H1 (cell line): ENCODE measurements around the gene FARS2. TPM values are rescaled to one million over a fixed set of nuclear protein-coding genes. Genes with fewer than 3 reads are reported as not detected.
A peak's percentile ranks its signal among the peaks of the same experiment; 100 is the strongest.

Source experiments
- CTCF ChIA-PET: fragments of 300-600 bp; sonication (Branson Sonifier 250); formaldehyde crosslinking; loops from one replicate; lab custom pipeline; 2021; ENCODE audit not compliant: partially characterized antibody; lab: Charles Lee
- POLR2A ChIA-PET: fragments of 300-600 bp; sonication (Branson Sonifier 250); formaldehyde crosslinking; loops from one replicate; lab custom pipeline; 2021; ENCODE audit warnings: inconsistent platforms; ENCODE audit not compliant: partially characterized antibody; lab: Charles Lee
- DNase-seq, 2 experiments: peaks; one replicate each; pipeline versions ENCODE4 v3.0.0 to v3.0.0-alpha.2; 2010 to 2022; ENCODE audit warnings: low spot score in 2 of 2, low read depth in 1 of 2, mixed read lengths in 1 of 2
- FAIRE-seq: peaks from 2 replicates; lab custom pipeline; 2011; peaks lifted over from hg19 to GRCh38; lab: Jason Lieb, UNC
- H2AFZ ChIP-seq: 2 replicates; pipeline ENCODE4 v1.8.1; 2012; ENCODE audit warnings: low read length, inconsistent platforms
- H2AK5ac ChIP-seq: 2 replicates; pipeline ENCODE4 v1.6.1; 2013; ENCODE audit warnings: low read depth, low read length
- H2BK120ac ChIP-seq: replicated peaks from 2 replicates; pipeline ENCODE3; 2013; ENCODE audit warnings: low read depth, low read length, inconsistent platforms
- H2BK12ac ChIP-seq: 2 replicates; pipeline ENCODE4 v1.6.1; 2013; ENCODE audit warnings: low read depth, low read length
- H2BK15ac ChIP-seq: 2 replicates; pipeline ENCODE4 v1.6.1; 2013; ENCODE audit warnings: low read length
- H2BK20ac ChIP-seq: 2 replicates; pipeline ENCODE4 v1.6.1; 2013; ENCODE audit warnings: low read length
- H2BK5ac ChIP-seq: 2 replicates; pipeline ENCODE4 v1.6.1; 2013; ENCODE audit warnings: low read depth, low read length
- H3K14ac ChIP-seq: 2 replicates; pipeline ENCODE4 v1.6.1; 2013; ENCODE audit warnings: inconsistent platforms; ENCODE audit not compliant: insufficient read length
- H3K18ac ChIP-seq: 2 replicates; pipeline ENCODE4 v1.6.1; 2013; ENCODE audit warnings: low read length; ENCODE audit errors: extremely low read depth
- H3K23ac ChIP-seq: 2 replicates; pipeline ENCODE4 v1.6.1; 2013; ENCODE audit warnings: inconsistent platforms; ENCODE audit not compliant: insufficient read length
- H3K23me2 ChIP-seq: 2 replicates; pipeline ENCODE4 v1.6.1; 2013; ENCODE audit warnings: low read depth, low read length
- H3K27ac ChIP-seq: 2 replicates; pipeline ENCODE4 v1.6.1; 2011; ENCODE audit warnings: low read depth, low read length, inconsistent platforms
- H3K27me3 ChIP-seq, 4 experiments: replicated peaks in 1 of 4; 1 replicate in 1 of 4; 2 replicates in 3 of 4; pipeline versions ENCODE4 v1.6.1 to v1.8.1; 2011 to 2013; ENCODE audit warnings: low read length in 3 of 4, mild to moderate bottlenecking in 3 of 4, inconsistent platforms in 2 of 4, mixed read lengths in 2 of 4, moderate library complexity in 1 of 4; ENCODE audit not compliant: control insufficient read depth in 3 of 4, insufficient read depth in 3 of 4; ENCODE audit errors: extremely low read depth in 1 of 4
- H3K36me3 ChIP-seq, 4 experiments: 2 replicates each; pipeline versions ENCODE4 v1.6.1 to v1.8.1; 2011 to 2013; ENCODE audit warnings: mild to moderate bottlenecking in 4 of 4, low read length in 3 of 4, moderate library complexity in 2 of 4, control low read depth in 1 of 4, inconsistent platforms in 1 of 4; ENCODE audit not compliant: insufficient read depth in 4 of 4, control insufficient read depth in 2 of 4
- H3K4ac ChIP-seq: replicated peaks from 2 replicates; pipeline ENCODE3; 2013; ENCODE audit warnings: low read length, low read depth, mixed read lengths, inconsistent platforms; ENCODE audit not compliant: insufficient read length
- H3K4me1 ChIP-seq, 4 experiments: replicated peaks in 1 of 4; 1 replicate in 1 of 4; 2 replicates in 3 of 4; pipeline versions ENCODE4 v1.6.1 to v1.8.1; 2011 to 2013; ENCODE audit warnings: low read length in 3 of 4, inconsistent platforms in 2 of 4, mixed read lengths in 1 of 4; ENCODE audit not compliant: insufficient read depth in 4 of 4, control insufficient read depth in 3 of 4
- H3K4me2 ChIP-seq, 2 experiments: 2 replicates each; pipeline versions ENCODE4 v1.6.1 to v1.8.1; 2011 to 2013; ENCODE audit warnings: low read depth in 2 of 2, low read length in 2 of 2, control low read depth in 1 of 2, inconsistent platforms in 1 of 2, mild to moderate bottlenecking in 1 of 2; ENCODE audit not compliant: insufficient read depth in 1 of 2
- H3K4me3 ChIP-seq, 4 experiments: fragments of 200-600, 300-600 bp in 1 of 4; sonication (generic), shearing (Covaris generic), sonication (Bioruptor Twin) in 1 of 4; 2 replicates each; pipeline versions ENCODE4 v1.5.1 to v1.8.1; 2011 to 2016; ENCODE audit warnings: low read length in 4 of 4, low read depth in 3 of 4, control low read depth in 2 of 4, inconsistent platforms in 2 of 4, mild to moderate bottlenecking in 2 of 4, mixed read lengths in 1 of 4, moderate library complexity in 1 of 4; ENCODE audit not compliant: insufficient read depth in 2 of 4; ENCODE audit errors: extremely low read depth in 1 of 4
- H3K56ac ChIP-seq: replicated peaks from 2 replicates; pipeline ENCODE3; 2013; ENCODE audit warnings: low read depth, mild to moderate bottlenecking, mixed read lengths, low read length, inconsistent platforms; ENCODE audit not compliant: insufficient read length
- H3K79me1 ChIP-seq: 2 replicates; pipeline ENCODE4 v1.6.1; 2013; ENCODE audit warnings: low read depth, low read length, control low read depth
- H3K79me2 ChIP-seq, 2 experiments: 2 replicates each; pipeline versions ENCODE4 v1.6.1 to v1.8.1; 2012 to 2013; ENCODE audit warnings: low read length in 2 of 2, mild to moderate bottlenecking in 2 of 2, inconsistent platforms in 1 of 2; ENCODE audit not compliant: insufficient read depth in 2 of 2, control insufficient read depth in 1 of 2
- H3K9ac ChIP-seq, 4 experiments: replicated peaks in 1 of 4; 1 replicate in 1 of 4; 2 replicates in 3 of 4; pipeline versions ENCODE4 v1.6.1 to v1.8.1; 2011 to 2013; ENCODE audit warnings: low read depth in 3 of 4, low read length in 3 of 4, control low read depth in 2 of 4, mild to moderate bottlenecking in 2 of 4, moderate library complexity in 2 of 4, inconsistent platforms in 1 of 4; ENCODE audit errors: extremely low read depth in 1 of 4
- H3K9me3 ChIP-seq, 2 experiments: 2 replicates each; pipeline versions ENCODE4 v1.6.1 to v1.8.1; 2012 to 2013; ENCODE audit warnings: mild to moderate bottlenecking in 2 of 2, moderate library complexity in 2 of 2, control low read depth in 1 of 2, inconsistent platforms in 1 of 2, low read depth in 1 of 2, low read length in 1 of 2, mixed read lengths in 1 of 2; ENCODE audit not compliant: insufficient read depth in 2 of 2
- H4K20me1 ChIP-seq, 2 experiments: replicated peaks in 1 of 2; 2 replicates each; pipeline versions ENCODE3 to v1.8.1; 2011 to 2013; ENCODE audit warnings: inconsistent platforms in 2 of 2, low read length in 2 of 2, mild to moderate bottlenecking in 1 of 2; ENCODE audit not compliant: insufficient read depth in 2 of 2, control insufficient read depth in 1 of 2
- H4K5ac ChIP-seq: 2 replicates; pipeline ENCODE4 v1.6.1; 2013; ENCODE audit warnings: low read length, low read depth, mixed read lengths, inconsistent platforms; ENCODE audit not compliant: insufficient read length
- H4K8ac ChIP-seq: 2 replicates; pipeline ENCODE4 v1.8.0; 2013; ENCODE audit warnings: mild to moderate bottlenecking, moderate library complexity, low read length, inconsistent platforms; ENCODE audit not compliant: insufficient read depth; ENCODE audit errors: extremely low read depth
- H4K91ac ChIP-seq: replicated peaks from 2 replicates; pipeline ENCODE3; 2013; ENCODE audit warnings: low read length, mixed read lengths, inconsistent platforms; ENCODE audit not compliant: insufficient read length
- WGBS, 2 experiments: shearing (Covaris generic) in 1 of 2; methylation state at CpG; one replicate each; pipeline versions ENCODE4 v1.1.6 to v1.1.7; 2013 to 2015; ENCODE audit warnings: low lambda C conversion rate in 2 of 2, mixed read lengths in 2 of 2, inconsistent platforms in 1 of 2, low coverage in 1 of 2, missing lambda C conversion rate in 1 of 2; ENCODE audit not compliant: insufficient replicate concordance in 2 of 2, insufficient coverage in 1 of 2, insufficient read length in 1 of 2; ENCODE audit errors: extremely low coverage in 1 of 2, missing lambda C conversion rate in 1 of 2; 5-methylcytosine and 5-hydroxymethylcytosine counted together
- polyA plus RNA-seq, 7 experiments: library from polyadenylated mRNA; depleted of rRNA in 3 of 7; stranded (reverse) in 5 of 7; unstranded in 2 of 7; fragments of >200 nt in 5 of 7; fragments of 200-250 nt in 2 of 7; gene quantifications; 1 replicate in 5 of 7; 2 replicates in 1 of 7; 4 replicates in 1 of 7; pipeline versions ENCODE4 v1.2.1 to v1.2.3, GENCODE V29; 2011 to 2013; ENCODE audit warnings: missing spikeins in 2 of 7, mixed read lengths in 2 of 7
- total RNA-seq: library from RNA; stranded (reverse); fragmentation: NEBNext Ultra II Directional; extraction: Animal tissue kit (Norgen Biotek cat#: 25700); gene quantifications from 2 replicates; pipeline ENCODE4 v1.2.1, GENCODE V29; 2021

FARS2 gene
- total and polyA plus RNA-seq, 2 of the 8 experiments (the other 6 are each of a cell fraction or from before 2014, with no cell fraction given), result 11.7 to 14.4 TPM

- H3K18ac ChIP-seq, result no peak overlapping the region
- no peak overlapping the region for H2AFZ ChIP-seq
- no peak overlapping the region for H3K14ac ChIP-seq
- no peak overlapping the region for H4K91ac ChIP-seq
- 82% methylated on average over 13 of the region's 13 CpGs; no CpG with 5 or more reads in 1 of the 2 experiments for WGBS, 2 experiments
- H3K79me1 ChIP-seq, result no peaks in the 10 kb centered on the region; the same call in 1 of the 2 replicates
- H2BK20ac ChIP-seq, result no peak overlapping the region
- DNase-seq (no peak), FAIRE-seq (no peak)
- no peaks in the 10 kb centered on the region for H3K36me3 ChIP-seq
- no peaks in the 10 kb centered on the region for H3K9me3 ChIP-seq
- peak overlapping the region; percentile 38 to 56 for H3K4me2 ChIP-seq
- POLR2A ChIA-PET, result no interaction called here
- no peaks in the 10 kb centered on the region for H3K79me2 ChIP-seq
- H3K27ac ChIP-seq, result no peak overlapping the region; the same call in 1 of the 2 replicates
- CTCF ChIA-PET, result interaction anchor here (0.6 to 2.3 kb wide), 4 partner anchors 10 to 251 kb away, joined by 3 to 8 read pairs (median 4); no protein-coding TSS in a partner anchor
- H3K56ac ChIP-seq, result no peak overlapping the region
- no peak overlapping the region for H2BK15ac ChIP-seq
- no peak overlapping the region for H4K8ac ChIP-seq
- H2BK120ac ChIP-seq, result no peak overlapping the region
- peak overlapping the region in 1 of 4 experiments; percentile 27; a peak in 2 of 8 replicates for H3K4me3 ChIP-seq
- H2BK12ac ChIP-seq, result no peak overlapping the region
- H3K23ac ChIP-seq, result no peak overlapping the region
- no peak overlapping the region for H2AK5ac ChIP-seq
- H3K23me2 ChIP-seq, result no peaks in the 10 kb centered on the region
- H3K9ac ChIP-seq, result no peak overlapping the region; a peak in 1 of 7 replicates
- H3K4me1 ChIP-seq, result peaks cover 6 to 19% (median 14%) of the 10 kb centered on the region in 4 experiments
- no peak overlapping the region for H3K4ac ChIP-seq
- H2BK5ac ChIP-seq, result no peak overlapping the region; the same call in 1 of the 2 replicates
- H3K27me3 ChIP-seq, result no peaks in the 10 kb centered on the region
- no peaks in the 10 kb centered on the region for H4K20me1 ChIP-seq
- no peak overlapping the region for H4K5ac ChIP-seq
Observed at GRCh38 chr6:5673019-5673790, 411.9 kb downstream of the FARS2 start.
